Superior temporal gyrus (tissue), 1 donor: ENCODE measurements around the gene LRP5.

Experiments used
- DNase-seq: peaks from one replicate; pipeline ENCODE4 v3.0.0-alpha.2; 2016; ENCODE audit errors: extremely low spot score

LRP5 gene

GRCh38 chr11:68312117-68312779 lies at the start of gene LRP5:
LRP5 (plus strand) TSS chr11:68312591; CDS start chr11:68312715, 124 bp downstream.
- no peak for DNase-seq

- DNase-seq: no peak
Measured at GRCh38 chr11:68263444-68264035, 48.9 kb upstream of the LRP5 start.

GRCh38 chr11:68264244-68264643 lies 48.1 kb upstream of the LRP5 start:
- DNase-seq: no peak

GRCh38 chr11:68264741-68265540 lies 47.5 kb upstream of the LRP5 start:
- no peak for DNase-seq

GRCh38 chr11:68266121-68266891 lies 46.1 kb upstream of the LRP5 start:
- peak; percentile 63 for DNase-seq

GRCh38 chr11:68266936-68267880 lies 45.2 kb upstream of the LRP5 start:
- no peak for DNase-seq

GRCh38 chr11:68267881-68268240 lies 44.5 kb upstream of the LRP5 start:
- DNase-seq: no peak

- DNase-seq: no peak
Measured at GRCh38 chr11:68269414-68270081, 42.8 kb upstream of the LRP5 start.

GRCh38 chr11:68270196-68271022 lies 42.0 kb upstream of the LRP5 start:
- no peak for DNase-seq

GRCh38 chr11:68271023-68271780 lies 41.2 kb upstream of the LRP5 start:
- peak; percentile 59 for DNase-seq

GRCh38 chr11:68271781-68272608 lies 40.4 kb upstream of the LRP5 start, which contains the start of gene C11orf24:
C11orf24 (minus strand) TSS chr11:68271973; CDS start chr11:68263767, 8,206 bp downstream.
- peak; percentile 95 for DNase-seq

- DNase-seq: no peak
Measured at GRCh38 chr11:68273026-68273738, 39.2 kb upstream of the LRP5 start.

GRCh38 chr11:68274306-68274705 lies 38.1 kb upstream of the LRP5 start:
- no peak for DNase-seq

GRCh38 chr11:68275721-68276507 lies 36.5 kb upstream of the LRP5 start:
- no peak for DNase-seq

GRCh38 chr11:68276861-68277260 lies 35.5 kb upstream of the LRP5 start:
- DNase-seq: no peak

- no peak for DNase-seq
Measured at GRCh38 chr11:68279676-68280075, 32.7 kb upstream of the LRP5 start.
